ENCODE data around the gene ZNF526. TPM values are rescaled to one million over a fixed set of nuclear protein-coding genes. Genes with fewer than 3 reads are reported as not detected.
A peak's percentile ranks its signal among the peaks of the same experiment; 100 is the strongest.

ZNF526 gene
- total RNA-seq, 6 experiments from 2014 or later = 1.9 to 3.9 (median 3.4) TPM

DNA sequence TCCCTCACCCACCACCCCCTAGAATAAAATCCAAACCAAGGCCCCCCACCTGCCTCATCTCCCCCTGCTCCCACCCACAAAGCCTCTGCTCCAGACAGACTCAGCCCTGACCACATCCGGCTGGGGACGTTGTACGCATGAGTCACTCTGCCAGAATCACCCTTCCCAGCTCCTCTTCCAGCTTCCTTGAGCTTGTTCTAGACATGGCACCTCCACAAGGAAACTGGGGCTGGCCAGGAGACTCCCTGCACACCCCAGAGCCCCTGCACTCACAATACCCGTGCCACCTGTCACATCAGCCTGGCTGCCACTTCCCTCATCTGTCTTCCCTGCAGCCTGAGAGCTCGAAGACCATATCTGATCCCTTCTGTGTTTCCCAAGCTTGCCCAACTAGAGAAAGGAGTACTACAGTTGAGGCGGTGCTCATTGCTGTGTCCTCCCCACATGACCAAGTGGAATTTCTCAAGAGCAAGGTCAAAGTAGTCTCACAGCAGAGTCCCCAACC lies 12.3 kb upstream of the ZNF526 start:
- Histone ChIP-seq H3K4me3 (no peak overlapping the region), H3K4me1 (no peaks in the 10 kb centered on the region), H3K27ac (no peak overlapping the region), H3K9me3 (no peaks in the 10 kb centered on the region), H3K36me3 (peaks cover 0 to 91% (median 27%) of the 10 kb centered on the region in 4 donors), H3K27me3 (no peaks in the 10 kb centered on the region)
- peak in 2 of 4 donors; percentile 38 to 46 for ATAC-seq
- 62% methylated on average over 5 of the region's 6 CpGs for WGBS (ENCODE audit: insufficient coverage, low coverage, low lambda C conversion rate, missing lambda C conversion rate)
- intact Hi-C loops (cut with DNase I) = no loop called here
- DNase-seq = no peak
- TF ChIP-seq, protein P1, sequence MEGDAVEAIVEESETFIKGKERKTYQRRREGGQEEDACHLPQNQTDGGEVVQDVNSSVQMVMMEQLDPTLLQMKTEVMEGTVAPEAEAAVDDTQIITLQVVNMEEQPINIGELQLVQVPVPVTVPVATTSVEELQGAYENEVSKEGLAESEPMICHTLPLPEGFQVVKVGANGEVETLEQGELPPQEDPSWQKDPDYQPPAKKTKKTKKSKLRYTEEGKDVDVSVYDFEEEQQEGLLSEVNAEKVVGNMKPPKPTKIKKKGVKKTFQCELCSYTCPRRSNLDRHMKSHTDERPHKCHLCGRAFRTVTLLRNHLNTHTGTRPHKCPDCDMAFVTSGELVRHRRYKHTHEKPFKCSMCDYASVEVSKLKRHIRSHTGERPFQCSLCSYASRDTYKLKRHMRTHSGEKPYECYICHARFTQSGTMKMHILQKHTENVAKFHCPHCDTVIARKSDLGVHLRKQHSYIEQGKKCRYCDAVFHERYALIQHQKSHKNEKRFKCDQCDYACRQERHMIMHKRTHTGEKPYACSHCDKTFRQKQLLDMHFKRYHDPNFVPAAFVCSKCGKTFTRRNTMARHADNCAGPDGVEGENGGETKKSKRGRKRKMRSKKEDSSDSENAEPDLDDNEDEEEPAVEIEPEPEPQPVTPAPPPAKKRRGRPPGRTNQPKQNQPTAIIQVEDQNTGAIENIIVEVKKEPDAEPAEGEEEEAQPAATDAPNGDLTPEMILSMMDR (IDR thresholded peaks at IDR 0.05) = no peak
- TF ChIP-seq POLR2A (IDR thresholded peaks at IDR 0.05) = no peak

DNA sequence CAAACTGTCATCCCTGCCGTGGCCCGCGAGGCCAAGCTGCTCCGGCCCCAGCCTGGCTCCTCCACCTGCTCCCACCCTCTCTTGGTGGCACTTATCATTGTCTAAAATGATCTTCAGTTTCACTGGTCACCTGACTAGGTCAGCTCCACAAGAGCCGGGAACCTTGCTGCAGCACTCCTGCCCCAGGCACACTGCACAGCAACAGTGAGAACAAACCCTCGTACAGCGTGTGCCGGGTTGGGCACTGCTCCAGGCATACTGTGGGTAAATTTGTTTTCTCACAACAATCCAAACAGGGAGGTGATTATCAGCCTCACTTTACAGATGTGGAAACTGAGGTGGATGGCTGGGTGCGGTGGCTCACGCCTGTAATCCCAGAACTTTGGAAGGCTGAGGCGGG lies 11.5 kb upstream of the ZNF526 start:
- intact Hi-C loops (cut with DNase I) = no loop called here
- H3K4me3 ChIP-seq = no peak overlapping the region
- DNase-seq (no peak), ATAC-seq (no peak)
- WGBS (ENCODE audit: insufficient coverage, low coverage, low lambda C conversion rate, missing lambda C conversion rate) = 85% methylated on average over 7 of the region's 11 CpGs
- peaks cover 0 to 6% (median 0%) of the 10 kb centered on the region in 4 donors for H3K4me1 ChIP-seq
- peaks cover 0 to 90% (median 30%) of the 10 kb centered on the region in 4 donors for H3K36me3 ChIP-seq
- no peaks in the 10 kb centered on the region for H3K27me3 ChIP-seq
- no peak overlapping the region for H3K27ac ChIP-seq
- H3K9me3 ChIP-seq = no peaks in the 10 kb centered on the region
- no peak for TF ChIP-seq POLR2A (IDR thresholded peaks at IDR 0.05)
- TF ChIP-seq, protein P1 (IDR thresholded peaks at IDR 0.05) = no peak

DNA sequence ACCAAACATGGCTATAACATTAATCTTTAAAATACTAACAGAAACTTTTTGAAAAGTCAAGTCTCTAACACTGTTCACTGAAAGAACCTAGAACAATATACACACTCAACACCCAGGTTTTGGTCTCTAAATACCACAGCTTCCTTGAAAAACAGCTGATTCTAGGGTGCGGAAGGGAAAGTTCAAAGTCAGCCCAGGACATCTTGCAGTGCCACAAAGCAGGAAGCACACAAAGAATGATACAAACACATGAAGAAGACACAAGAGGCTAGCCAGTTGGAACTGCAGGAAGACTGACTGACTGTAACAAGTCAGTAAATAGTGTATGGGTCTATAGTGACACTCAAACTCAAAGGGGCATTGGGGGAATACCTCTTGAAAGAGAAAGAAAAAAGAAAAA lies 7.2 kb upstream of the ZNF526 start:
- H3K4me1 ChIP-seq = peaks cover 0 to 22% (median 3%) of the 10 kb centered on the region in 4 donors
- TF ChIP-seq POLR2A (IDR thresholded peaks at IDR 0.05) = no peak
- TF ChIP-seq, protein P1 (IDR thresholded peaks at IDR 0.05) = no peak
- H3K27ac ChIP-seq = no peak overlapping the region
- no peak for DNase-seq
- intact Hi-C loops (cut with DNase I) = no loop called here
- H3K4me3 ChIP-seq = no peak overlapping the region
- 86% methylated on average over 1 of the region's 1 CpG for WGBS (ENCODE audit: insufficient coverage, low coverage, low lambda C conversion rate, missing lambda C conversion rate)
- H3K9me3 ChIP-seq = no peaks in the 10 kb centered on the region
- H3K27me3 ChIP-seq = no peaks in the 10 kb centered on the region
- ATAC-seq = no peak
- peaks cover 0 to 63% (median 26%) of the 10 kb centered on the region in 4 donors for H3K36me3 ChIP-seq

DNA sequence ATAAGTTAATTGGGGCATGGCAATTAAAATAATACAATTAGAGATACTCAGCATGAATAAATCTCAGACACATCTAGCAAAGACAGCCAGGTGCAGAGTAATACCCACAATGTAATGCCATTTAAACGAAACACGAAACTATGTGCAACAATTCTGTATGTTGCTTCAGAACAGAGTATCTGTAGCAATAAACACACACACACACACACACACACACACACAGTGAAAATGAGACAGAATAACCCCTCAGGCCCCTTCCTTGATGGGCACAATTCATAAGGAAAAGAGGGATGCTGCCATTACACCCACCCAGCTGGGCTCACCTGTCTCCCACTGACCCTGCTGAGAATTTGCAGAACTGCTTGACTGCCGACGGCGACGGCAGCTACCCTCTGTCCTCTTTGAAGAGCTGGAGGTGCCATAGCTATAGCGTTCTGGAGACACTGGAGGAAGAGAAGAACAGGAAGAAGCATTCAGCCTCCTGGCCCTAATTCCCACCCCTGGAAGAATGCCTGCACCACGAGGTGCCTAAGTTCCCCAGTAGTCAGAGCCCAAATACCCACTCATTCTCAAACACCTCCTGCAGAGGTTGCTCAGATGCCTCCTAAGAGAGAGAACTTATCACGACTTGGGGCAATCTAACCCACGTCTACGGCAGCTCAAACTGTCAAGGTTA lies 5.2 kb upstream of the ZNF526 start:
- H3K4me1 ChIP-seq = peaks cover 0 to 34% (median 9%) of the 10 kb centered on the region in 4 donors
- intact Hi-C loops (cut with DNase I) = no loop called here
- H3K36me3 ChIP-seq = peaks cover 0 to 42% (median 14%) of the 10 kb centered on the region in 4 donors
- ATAC-seq (no peak), DNase-seq (no peak)
- WGBS (ENCODE audit: insufficient coverage, low coverage, low lambda C conversion rate, missing lambda C conversion rate) = 68% methylated on average over 4 of the region's 11 CpGs
- no peaks in the 10 kb centered on the region for H3K9me3 ChIP-seq
- H3K4me3 ChIP-seq = no peak overlapping the region
- H3K27me3 ChIP-seq = no peaks in the 10 kb centered on the region
- H3K27ac ChIP-seq = no peak overlapping the region
- no peak for TF ChIP-seq POLR2A (IDR thresholded peaks at IDR 0.05)
- TF ChIP-seq, protein P1 (IDR thresholded peaks at IDR 0.05) = no peak
